ENCODE results near the gene ZNF101.

DNA sequence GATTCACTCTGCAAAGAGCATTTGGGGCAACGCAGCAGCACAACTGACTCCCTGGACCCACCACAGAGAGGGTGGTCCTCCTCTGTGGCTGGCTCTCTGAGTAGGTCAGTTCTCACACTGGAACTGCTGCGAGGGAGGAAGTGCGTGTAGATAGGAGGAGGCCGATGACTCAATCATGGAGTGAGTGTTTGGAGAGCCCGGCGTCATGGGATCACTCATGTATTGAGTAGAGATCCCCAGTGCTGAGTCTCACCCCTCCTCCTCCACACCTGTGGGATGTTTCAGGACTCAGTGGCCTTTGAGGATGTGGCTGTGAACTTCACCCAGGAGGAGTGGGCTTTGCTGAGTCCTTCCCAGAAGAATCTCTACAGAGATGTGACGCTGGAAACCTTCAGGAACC, 8.9 kb downstream of the ZNF101 start:
- no peak for TF ChIP-seq POLR2A (IDR thresholded peaks at IDR 0.05; ENCODE audit: low read depth, low read length)
- TF ChIP-seq POLR2AphosphoS5 (IDR thresholded peaks at IDR 0.05; ENCODE audit: low read depth, low read length): no peak
- TF ChIP-seq TAF1 (IDR thresholded peaks at IDR 0.05; ENCODE audit: borderline replicate concordance, low read depth, low read length): no peak

Measured in GM12892 (cell line).